Keratinocyte (primary cell): ENCODE results near the gene ANO2. TPM values are rescaled to one million over a fixed set of nuclear protein-coding genes. Genes with fewer than 3 reads are reported as not detected.

Experiments used
- DNase-seq: peaks from one replicate; pipeline ENCODE4 v3.0.0-alpha.2; 2011; ENCODE audit warnings: low read depth, missing footprints, low spot score
- FAIRE-seq: peaks from 2 replicates; lab custom pipeline; 2011; peaks lifted over from hg19 to GRCh38; lab: Jason Lieb, UNC
- H2AFZ ChIP-seq: 2 replicates; pipeline ENCODE4 v1.6.0; 2012; ENCODE audit warnings: low read length, control low read depth, inconsistent platforms; ENCODE audit not compliant: control insufficient read depth
- H3K27ac ChIP-seq: 2 replicates; pipeline ENCODE4 v1.5.1; 2011; ENCODE audit warnings: low read length; ENCODE audit not compliant: control insufficient read depth, insufficient read depth
- H3K27me3 ChIP-seq: 3 replicates; pipeline ENCODE4 v1.6.0; 2011; ENCODE audit warnings: low read length; ENCODE audit not compliant: control insufficient read depth, insufficient read depth; ENCODE audit errors: extremely low read depth
- H3K36me3 ChIP-seq, 2 experiments: 2 replicates in 1 of 2; 3 replicates in 1 of 2; pipeline ENCODE4 v1.5.1; 2011; ENCODE audit warnings: low read length in 2 of 2, mild to moderate bottlenecking in 1 of 2; ENCODE audit not compliant: control insufficient read depth in 2 of 2, insufficient read depth in 2 of 2; ENCODE audit errors: extremely low read depth in 1 of 2
- H3K4me1 ChIP-seq: 3 replicates; pipeline ENCODE4 v1.5.1; 2011; ENCODE audit warnings: low read length; ENCODE audit not compliant: control insufficient read depth, insufficient read depth; ENCODE audit errors: extremely low read depth
- H3K4me2 ChIP-seq: 3 replicates; pipeline ENCODE4 v1.6.0; 2011; ENCODE audit warnings: low read depth, low read length; ENCODE audit not compliant: control insufficient read depth, insufficient read depth; ENCODE audit errors: extremely low read depth
- H3K4me3 ChIP-seq, 3 experiments: fragments of 200-600 bp in 1 of 3; sonication (generic) in 1 of 3; 2 replicates in 2 of 3; 3 replicates in 1 of 3; pipeline ENCODE4 v1.5.1; 2011 to 2016; ENCODE audit warnings: low read length in 3 of 3, mild to moderate bottlenecking in 3 of 3, control low read depth in 2 of 3, inconsistent platforms in 1 of 3, low read depth in 1 of 3, mixed read lengths in 1 of 3, mixed run types in 1 of 3, moderate library complexity in 1 of 3; ENCODE audit not compliant: control insufficient read depth in 2 of 3, insufficient read depth in 2 of 3; ENCODE audit errors: extremely low read depth in 1 of 3
- H3K79me2 ChIP-seq: 2 replicates; pipeline ENCODE4 v1.6.0; 2012; ENCODE audit warnings: low read length; ENCODE audit not compliant: control insufficient read depth, insufficient read depth
- H3K9ac ChIP-seq: 3 replicates; pipeline ENCODE4 v1.6.0; 2011; ENCODE audit warnings: low read length; ENCODE audit not compliant: control insufficient read depth, insufficient read depth; ENCODE audit errors: extremely low read depth
- H3K9me1 ChIP-seq: 3 replicates; pipeline ENCODE4 v1.6.0; 2011; ENCODE audit warnings: low read length; ENCODE audit not compliant: control insufficient read depth, insufficient read depth; ENCODE audit errors: extremely low read depth
- H3K9me3 ChIP-seq: 2 replicates; pipeline ENCODE4 v1.5.1; 2012; ENCODE audit warnings: low read depth, low read length; ENCODE audit not compliant: control insufficient read depth
- H4K20me1 ChIP-seq: 3 replicates; pipeline ENCODE4 v1.6.0; 2011; ENCODE audit warnings: low read length; ENCODE audit not compliant: control insufficient read depth, insufficient read depth; ENCODE audit errors: extremely low read depth
- EZH2 ChIP-seq: IDR thresholded peaks from one replicate; pipeline ENCODE4 v1.6.1; 2012; ENCODE audit warnings: inconsistent platforms, mild to moderate bottlenecking, low read length, moderate library complexity
- dilution Hi-C: fragments of 300-500 bp; cut with MboI; formaldehyde crosslinking; loops from one replicate; pipeline ENCODE4 v1.7.0; 2020; ENCODE audit warnings: low sequenced_read_pairs; ENCODE audit not compliant: extremely low pct_ligation_motif_present
- polyA plus RNA-seq, 5 experiments: library from polyadenylated mRNA; depleted of rRNA in 3 of 5; stranded (reverse) in 3 of 5; stranded (forward) in 1 of 5; unstranded in 1 of 5; fragments of >200 nt; gene quantifications; 1 replicate in 1 of 5; 2 replicates in 3 of 5; 3 replicates in 1 of 5; pipeline versions ENCODE4 v1.2.1 to v1.2.3, GENCODE V29; 2011 to 2012; ENCODE audit warnings: missing spikeins in 2 of 5, low read depth in 1 of 5, low replicate concordance in 1 of 5
- TF ChIP-seq, protein P1 (sequence below), 3 experiments: IDR thresholded peaks in 1 of 3; conservative IDR thresholded peaks in 1 of 3; optimal IDR thresholded peaks in 1 of 3; 2 replicates in 2 of 3; 3 replicates in 1 of 3; pipeline versions ENCODE3 to v1.5.1; 2011; ENCODE audit warnings: low read length in 3 of 3, mild to moderate bottlenecking in 3 of 3, moderate library complexity in 2 of 3, control low read depth in 1 of 3, inconsistent platforms in 1 of 3; ENCODE audit not compliant: insufficient read depth in 2 of 3; ENCODE audit errors: extremely low read depth in 1 of 3

The ANO2 gene
- polyA plus RNA-seq, 1 donor (not counting 4 experiments of a cell fraction or from before 2014, with no cell fraction given), result 0.14 TPM

DNA sequence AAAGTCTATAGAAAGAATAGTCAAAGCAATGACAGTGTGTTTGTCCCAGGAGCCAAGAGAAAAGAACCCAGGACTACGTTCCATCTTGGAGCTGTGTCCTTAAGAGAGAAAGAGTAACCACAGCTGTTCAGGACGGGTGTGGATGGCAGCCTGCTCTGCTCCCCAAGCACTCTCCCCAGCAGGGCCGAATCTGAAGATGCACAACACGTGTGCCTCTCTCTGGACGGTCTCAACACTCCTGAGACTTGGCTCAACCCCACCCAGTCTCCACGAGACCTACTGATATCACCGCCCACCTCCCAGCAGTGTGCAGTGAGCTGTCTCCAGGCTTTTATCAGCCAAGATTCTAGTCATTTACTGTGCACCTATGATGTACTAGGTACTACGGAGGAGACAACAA, 27.3 kb upstream of the ANO2 start:
- H3K4me1 ChIP-seq, result no peaks in the 10 kb centered on the region
- H3K9me1 ChIP-seq, result no peaks in the 10 kb centered on the region
- no peaks in the 10 kb centered on the region for H3K36me3 ChIP-seq
- no peaks in the 10 kb centered on the region for H3K79me2 ChIP-seq
- H3K9me3 ChIP-seq, result no peaks in the 10 kb centered on the region
- no peak for FAIRE-seq
- no peaks in the 10 kb centered on the region for H4K20me1 ChIP-seq
- no peak overlapping the region for H3K27ac ChIP-seq
- dilution Hi-C loops, result no loop called here
- H2AFZ ChIP-seq, result no peak overlapping the region
- no peak overlapping the region for H3K4me3 ChIP-seq
- no peak overlapping the region for H3K4me2 ChIP-seq
- DNase-seq, result no peak
- TF ChIP-seq EZH2, result no peak
- TF ChIP-seq, protein P1, sequence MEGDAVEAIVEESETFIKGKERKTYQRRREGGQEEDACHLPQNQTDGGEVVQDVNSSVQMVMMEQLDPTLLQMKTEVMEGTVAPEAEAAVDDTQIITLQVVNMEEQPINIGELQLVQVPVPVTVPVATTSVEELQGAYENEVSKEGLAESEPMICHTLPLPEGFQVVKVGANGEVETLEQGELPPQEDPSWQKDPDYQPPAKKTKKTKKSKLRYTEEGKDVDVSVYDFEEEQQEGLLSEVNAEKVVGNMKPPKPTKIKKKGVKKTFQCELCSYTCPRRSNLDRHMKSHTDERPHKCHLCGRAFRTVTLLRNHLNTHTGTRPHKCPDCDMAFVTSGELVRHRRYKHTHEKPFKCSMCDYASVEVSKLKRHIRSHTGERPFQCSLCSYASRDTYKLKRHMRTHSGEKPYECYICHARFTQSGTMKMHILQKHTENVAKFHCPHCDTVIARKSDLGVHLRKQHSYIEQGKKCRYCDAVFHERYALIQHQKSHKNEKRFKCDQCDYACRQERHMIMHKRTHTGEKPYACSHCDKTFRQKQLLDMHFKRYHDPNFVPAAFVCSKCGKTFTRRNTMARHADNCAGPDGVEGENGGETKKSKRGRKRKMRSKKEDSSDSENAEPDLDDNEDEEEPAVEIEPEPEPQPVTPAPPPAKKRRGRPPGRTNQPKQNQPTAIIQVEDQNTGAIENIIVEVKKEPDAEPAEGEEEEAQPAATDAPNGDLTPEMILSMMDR (optimal IDR thresholded peaks at IDR 0.05 in 1 of 3, IDR thresholded peaks at IDR 0.05 in 1 of 3, conservative IDR thresholded peaks at IDR 0.05 in 1 of 3; ENCODE audit: extremely low read depth in 1 of 3, insufficient read depth in 2 of 3, low read length in 3 of 3), result no peak
- peaks cover 5% of the 10 kb centered on the region for H3K27me3 ChIP-seq
- no peak overlapping the region for H3K9ac ChIP-seq

- H3K4me1 ChIP-seq, result no peaks in the 10 kb centered on the region
- no peak overlapping the region for H3K27ac ChIP-seq
- FAIRE-seq (no peak), DNase-seq (no peak)
- H3K9me3 ChIP-seq, result no peaks in the 10 kb centered on the region
- peaks cover 5% of the 10 kb centered on the region for H3K27me3 ChIP-seq
- H4K20me1 ChIP-seq, result no peaks in the 10 kb centered on the region
- H3K4me2 ChIP-seq, result no peak overlapping the region
- TF ChIP-seq, protein P1 (optimal IDR thresholded peaks at IDR 0.05 in 1 of 3, IDR thresholded peaks at IDR 0.05 in 1 of 3, conservative IDR thresholded peaks at IDR 0.05 in 1 of 3; ENCODE audit: extremely low read depth in 1 of 3, insufficient read depth in 2 of 3, low read length in 3 of 3), result no peak
- TF ChIP-seq EZH2, result no peak
- no peak overlapping the region for H2AFZ ChIP-seq
- H3K9ac ChIP-seq, result no peak overlapping the region
- no peaks in the 10 kb centered on the region for H3K36me3 ChIP-seq
- no peaks in the 10 kb centered on the region for H3K9me1 ChIP-seq
- dilution Hi-C loops, result no loop called here
- no peak overlapping the region for H3K4me3 ChIP-seq
- no peaks in the 10 kb centered on the region for H3K79me2 ChIP-seq
Measured at GRCh38 chr12:5971194-5971850, 26.3 kb upstream of the ANO2 start.
